ENCODE data around the gene HSD17B4. TPM values are rescaled to one million over a fixed set of nuclear protein-coding genes. Genes with fewer than 3 reads are reported as not detected.
"Not testable (repeated sequence)": the region's sequence is repeated elsewhere in the genome, so short reads cannot be mapped to it uniquely, and the experiment has no call there.

Gene HSD17B4
- total and polyA plus RNA-seq, 9 of the 15 experiments (the other 6 are each of a cell fraction or from before 2014, with no cell fraction given): 50.6 to 187 (median 94.6) TPM

GRCh38 chr5:119503939-119504338 is 51.6 kb downstream of the HSD17B4 start:
- POLR2A ChIA-PET; BruUV-seq (replicated peaks); H3K4me2 ChIP-seq (ENCODE audit: insufficient read depth, low read length); H2AFZ ChIP-seq (ENCODE audit: low read depth, low read length); ATAC-seq; H3K27me3 ChIP-seq (ENCODE audit: control insufficient read depth in 2 of 2, insufficient read depth in 2 of 2, low read length in 2 of 2); H3K36me3 ChIP-seq (ENCODE audit: control insufficient read depth, insufficient read depth, low read length); DNase-seq (ENCODE audit: extremely low read depth in 1 of 4, low spot score in 3 of 4); H3K4me1 ChIP-seq (replicated peaks in 1 of 2; ENCODE audit: control insufficient read depth in 2 of 2, insufficient read depth in 2 of 2, low read length in 2 of 2); H3K9ac ChIP-seq (ENCODE audit: insufficient read depth in 1 of 2, low read depth in 2 of 2, low read length in 2 of 2); intact Hi-C loops (cut with micrococcal nuclease); CTCF ChIA-PET (ENCODE audit: low intra/inter-chr PET ratio); H3K9me1 ChIP-seq (ENCODE audit: control insufficient read depth, insufficient read depth, low read length); H4K20me1 ChIP-seq (replicated peaks; ENCODE audit: control insufficient read depth, insufficient read depth, low read length); FAIRE-seq; in situ Hi-C loops (cut with MboI); H3K27ac ChIP-seq (ENCODE audit: extremely low read depth, low read depth, low read length); H3K79me2 ChIP-seq (ENCODE audit: control insufficient read depth, insufficient read depth, low read length); H3K9me3 ChIP-seq (replicated peaks; ENCODE audit: control insufficient read depth, insufficient read depth, low read depth, low read length); H3K4me3 ChIP-seq; TF ChIP-seq ID3 (CRISPR knock-in tag; IDR thresholded peaks at IDR 0.05): not testable (repeated sequence)
- TF ChIP-seq ZNF146 (CRISPR knock-in tag; IDR thresholded peaks at IDR 0.05; ENCODE audit: unreplicated experiment) (peak; percentile 99), ID3 (tag; IDR thresholded peaks at IDR 0.05) (0 out of 2 replicates have a peak, but pooled peaks have one; percentile 36), BCOR (IDR thresholded peaks at IDR 0.05) (peak; percentile 88), ADNP (tag; IDR thresholded peaks at IDR 0.05) (peak; percentile 42; the same call in 1 of the 2 replicates), CBX3 (IDR thresholded peaks at IDR 0.05; ENCODE audit: borderline replicate concordance in 1 of 2, low read length in 2 of 2) (peak in 1 of 2 experiments; percentile 59; a peak in 1 of 3 replicates), KDM1A (IDR thresholded peaks at IDR 0.05) (peak in 1 of 2 experiments; percentile 55; a peak in 2 of 4 replicates), RBM25 (IDR thresholded peaks at IDR 0.05; ENCODE audit: low read depth, low read length, severe bottlenecking) (peak; percentile 84), RCOR1 (IDR thresholded peaks at IDR 0.05; ENCODE audit: borderline replicate concordance in 1 of 2, low read depth in 2 of 2, low read length in 2 of 2) (0 out of 4 replicates have a peak, but pooled peaks of 1 of the 2 experiments have one; percentile 25), CHAMP1 (IDR thresholded peaks at IDR 0.05) (0 out of 2 replicates have a peak, but pooled peaks have one; percentile 24)
- 84% methylated on average over 4 of the region's 4 CpGs for WGBS (ENCODE audit: insufficient coverage, low coverage, missing lambda C conversion rate)
